ENCODE results near the gene QSOX2.

DNA sequence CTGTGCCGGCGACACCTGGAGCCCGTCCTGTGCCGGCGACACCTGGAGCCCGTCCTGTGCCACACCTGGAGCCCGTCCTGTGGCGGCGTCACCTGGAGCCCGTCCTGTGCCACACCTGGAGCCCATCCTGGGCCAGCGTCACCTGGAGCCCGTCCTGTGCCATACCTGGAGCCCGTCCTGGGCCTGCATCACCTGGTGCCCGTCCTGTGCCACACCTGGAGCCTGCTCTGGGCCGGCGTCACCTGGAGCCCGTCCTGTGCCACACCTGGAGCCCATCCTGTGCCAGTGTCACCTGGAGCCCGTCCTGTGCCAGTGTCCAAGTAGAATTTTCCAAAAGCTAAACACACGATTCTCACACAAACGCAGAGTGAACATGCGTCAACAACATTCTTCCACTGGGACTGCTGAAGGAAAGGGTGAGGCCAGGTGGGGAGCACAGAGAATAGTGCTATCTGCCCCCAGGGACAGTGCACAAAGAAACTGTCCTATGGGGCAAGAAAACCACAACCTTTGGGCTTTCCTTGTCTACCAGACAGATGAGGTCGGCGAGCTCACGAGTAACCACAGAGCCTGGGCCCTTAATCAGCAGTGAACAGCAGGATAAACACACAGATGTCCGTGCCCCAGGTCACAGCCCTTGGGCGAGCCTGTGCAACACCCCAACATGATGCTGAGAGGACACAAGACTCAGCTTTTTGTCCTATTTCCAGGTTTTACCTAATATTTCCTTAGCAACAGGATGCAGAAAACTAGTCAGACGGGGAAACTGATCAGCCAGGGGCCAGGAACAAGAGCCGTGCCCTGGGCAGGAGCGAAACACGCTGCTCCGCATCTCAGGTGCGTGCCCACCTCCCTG, 7.9 kb downstream of the QSOX2 start:
- TF ChIP-seq CTCF (conservative IDR thresholded peaks at IDR 0.05; ENCODE audit: low read depth, low read length) (no peak), EZH2phosphoT487 (IDR thresholded peaks at IDR 0.05; ENCODE audit: borderline replicate concordance, low read length) (no peak)

All from PC-3 (cell line).